Subcutaneous abdominal adipose tissue (tissue), 5 donors: ENCODE data around the gene USP1.

Experiments
- H3K27ac ChIP-seq: one replicate; pipeline ENCODE4 v1.7.0; 2013; ENCODE audit warnings: low read depth, mild to moderate bottlenecking, inconsistent platforms, low read length, moderate library complexity
- H3K27me3 ChIP-seq, 5 donors: one replicate each; pipeline ENCODE4 v1.7.0; 2013; ENCODE audit warnings: low read length in 5 of 5, inconsistent platforms in 1 of 5; ENCODE audit not compliant: control insufficient read depth in 5 of 5, insufficient read depth in 4 of 5
- H3K36me3 ChIP-seq, 5 donors: one replicate each; pipeline ENCODE4 v1.7.0; 2013; ENCODE audit warnings: low read length in 5 of 5; ENCODE audit not compliant: control insufficient read depth in 5 of 5, insufficient read depth in 5 of 5
- H3K4me1 ChIP-seq, 5 donors: one replicate each; pipeline ENCODE4 v1.7.0; 2013; ENCODE audit warnings: low read length in 5 of 5, mild to moderate bottlenecking in 3 of 5, moderate library complexity in 1 of 5; ENCODE audit not compliant: control insufficient read depth in 5 of 5, insufficient read depth in 5 of 5
- H3K4me3 ChIP-seq, 5 donors: one replicate each; pipeline ENCODE4 v1.7.0; 2013; ENCODE audit warnings: low read length in 5 of 5, low read depth in 1 of 5
- H3K9ac ChIP-seq, 5 donors: one replicate each; pipeline ENCODE4 v1.7.0; 2013; ENCODE audit warnings: low read length in 5 of 5, mild to moderate bottlenecking in 4 of 5, moderate library complexity in 3 of 5
- H3K9me3 ChIP-seq, 5 donors: one replicate each; pipeline ENCODE4 v1.7.0; 2013; ENCODE audit warnings: low read length in 5 of 5; ENCODE audit not compliant: control insufficient read depth in 5 of 5
- donor health status: healthy.
- donor health status: healthy.
- donor health status: healthy.
- donor health status: healthy.
- donor health status: healthy.

Gene USP1

GRCh38 chr1:62426237-62426636, 10.6 kb upstream of the USP1 start:
- no peaks in the 10 kb centered on the region for H3K36me3 ChIP-seq
- H3K27ac ChIP-seq = no peak overlapping the region
- peaks cover 0 to 3% (median 0%) of the 10 kb centered on the region in 5 donors for H3K4me1 ChIP-seq
- no peaks in the 10 kb centered on the region for H3K27me3 ChIP-seq
- H3K9ac ChIP-seq = no peak overlapping the region
- H3K4me3 ChIP-seq = no peak overlapping the region
- H3K9me3 ChIP-seq = no peaks in the 10 kb centered on the region

DNA sequence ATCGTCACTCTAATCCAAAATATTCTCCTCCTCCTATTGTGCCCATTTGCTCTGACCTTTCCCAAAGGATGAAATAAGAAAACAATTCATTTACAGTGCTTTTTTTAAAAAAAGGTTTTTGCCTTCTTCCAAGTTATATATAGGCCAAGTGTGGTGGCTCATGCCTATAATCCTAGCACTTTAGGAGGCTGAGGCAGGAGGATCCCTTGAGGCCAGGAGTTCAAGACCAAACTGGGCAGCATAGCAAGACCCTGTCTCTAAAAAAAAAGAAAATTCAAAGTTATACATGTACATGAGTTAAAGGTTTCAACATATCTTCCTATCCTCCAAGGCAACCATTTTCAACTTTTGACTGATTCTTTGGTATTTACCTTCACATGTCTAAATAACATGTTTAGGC, 10.1 kb upstream of the USP1 start:
- Histone ChIP-seq H3K4me1 (peaks cover 0 to 3% (median 0%) of the 10 kb centered on the region in 5 donors), H3K9me3 (no peaks in the 10 kb centered on the region), H3K27ac (no peak overlapping the region), H3K36me3 (no peaks in the 10 kb centered on the region), H3K27me3 (no peaks in the 10 kb centered on the region), H3K4me3 (no peak overlapping the region), H3K9ac (no peak overlapping the region)

DNA sequence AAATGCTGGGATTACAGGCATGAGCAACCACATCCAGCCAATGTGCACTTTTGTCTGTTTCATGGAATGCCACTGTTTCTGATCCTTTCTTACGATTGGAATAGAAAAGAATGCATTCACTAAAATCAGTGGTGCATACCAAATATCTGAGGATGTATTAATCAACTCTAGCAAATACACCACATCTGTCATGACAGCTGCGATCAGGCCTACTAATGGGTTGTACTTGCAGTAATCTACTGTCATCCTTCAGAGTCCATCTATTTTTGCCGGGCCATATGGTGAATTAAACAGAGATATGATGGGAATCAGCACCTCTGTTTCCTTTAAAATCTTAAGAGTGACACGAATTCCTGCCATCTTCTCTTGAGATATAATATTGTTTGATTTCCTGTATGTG, 8.5 kb upstream of the USP1 start:
- H3K4me1 ChIP-seq = peaks cover 0 to 3% (median 0%) of the 10 kb centered on the region in 5 donors
- no peaks in the 10 kb centered on the region for H3K36me3 ChIP-seq
- H3K4me3 ChIP-seq = no peak overlapping the region
- no peaks in the 10 kb centered on the region for H3K9me3 ChIP-seq
- H3K9ac ChIP-seq = no peak overlapping the region
- no peaks in the 10 kb centered on the region for H3K27me3 ChIP-seq
- no peak overlapping the region for H3K27ac ChIP-seq

- no peak overlapping the region for H3K4me3 ChIP-seq
Measured at GRCh38 chr1:62429581-62429980, 7.3 kb upstream of the USP1 start.

DNA sequence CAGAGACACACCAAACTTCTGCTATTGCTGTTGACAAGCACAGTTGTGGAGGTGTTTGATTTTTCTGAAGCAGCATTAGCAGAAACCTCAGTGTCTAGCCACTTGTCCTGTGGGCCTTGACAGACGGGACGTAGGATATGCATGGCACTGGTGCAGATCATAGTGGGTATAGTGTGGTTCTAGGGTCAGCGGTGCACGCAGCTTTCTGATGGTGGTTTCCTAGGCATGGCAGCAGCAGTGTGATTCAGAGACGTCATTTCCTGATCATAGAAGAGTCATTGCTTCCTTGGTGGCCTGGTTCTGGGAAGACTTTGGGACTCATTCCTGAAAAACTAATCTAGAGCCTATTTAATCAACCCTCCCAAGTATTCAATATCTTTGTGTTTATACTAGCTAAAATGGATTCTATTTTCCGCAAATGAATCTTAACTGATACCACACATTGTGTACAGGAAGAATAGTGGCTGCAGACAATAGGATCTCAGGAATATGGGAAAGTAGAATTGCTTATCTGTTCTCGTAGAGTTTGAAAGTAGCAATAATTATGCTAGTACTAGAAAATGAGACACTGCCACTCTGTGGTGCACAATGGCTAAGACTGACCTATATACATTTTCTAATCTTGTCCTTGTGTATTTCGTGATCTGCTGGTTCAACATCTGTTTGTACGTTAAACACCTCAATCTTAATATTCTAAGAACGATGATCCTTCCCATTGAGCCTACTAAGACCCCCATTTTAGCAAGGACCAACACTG, 2.8 kb upstream of the USP1 start:
- Histone ChIP-seq H3K4me1 (peaks cover 4 to 25% (median 21%) of the 10 kb centered on the region in 5 donors), H3K27me3 (no peaks in the 10 kb centered on the region), H3K4me3 (no peak overlapping the region), H3K36me3 (no peaks in the 10 kb centered on the region), H3K9me3 (no peaks in the 10 kb centered on the region), H3K9ac (no peak overlapping the region), H3K27ac (no peak overlapping the region)

More at GRCh38 chr1:62429581-62429980, 7.3 kb upstream of the USP1 start:
- Histone ChIP-seq H3K36me3 (no peaks in the 10 kb centered on the region), H3K9me3 (no peaks in the 10 kb centered on the region), H3K4me1 (peaks cover 0 to 3% (median 0%) of the 10 kb centered on the region in 5 donors), H3K27me3 (no peaks in the 10 kb centered on the region), H3K9ac (no peak overlapping the region), H3K27ac (no peak overlapping the region)

- H3K36me3 ChIP-seq = no peaks in the 10 kb centered on the region
- no peaks in the 10 kb centered on the region for H3K27me3 ChIP-seq
- H3K9ac ChIP-seq = no peak overlapping the region
- no peak overlapping the region for H3K4me3 ChIP-seq
- H3K27ac ChIP-seq = no peak overlapping the region
- H3K9me3 ChIP-seq = no peaks in the 10 kb centered on the region
- H3K4me1 ChIP-seq = peaks cover 4 to 25% (median 23%) of the 10 kb centered on the region in 5 donors
Measured at GRCh38 chr1:62434618-62435001, 2.2 kb upstream of the USP1 start.

DNA sequence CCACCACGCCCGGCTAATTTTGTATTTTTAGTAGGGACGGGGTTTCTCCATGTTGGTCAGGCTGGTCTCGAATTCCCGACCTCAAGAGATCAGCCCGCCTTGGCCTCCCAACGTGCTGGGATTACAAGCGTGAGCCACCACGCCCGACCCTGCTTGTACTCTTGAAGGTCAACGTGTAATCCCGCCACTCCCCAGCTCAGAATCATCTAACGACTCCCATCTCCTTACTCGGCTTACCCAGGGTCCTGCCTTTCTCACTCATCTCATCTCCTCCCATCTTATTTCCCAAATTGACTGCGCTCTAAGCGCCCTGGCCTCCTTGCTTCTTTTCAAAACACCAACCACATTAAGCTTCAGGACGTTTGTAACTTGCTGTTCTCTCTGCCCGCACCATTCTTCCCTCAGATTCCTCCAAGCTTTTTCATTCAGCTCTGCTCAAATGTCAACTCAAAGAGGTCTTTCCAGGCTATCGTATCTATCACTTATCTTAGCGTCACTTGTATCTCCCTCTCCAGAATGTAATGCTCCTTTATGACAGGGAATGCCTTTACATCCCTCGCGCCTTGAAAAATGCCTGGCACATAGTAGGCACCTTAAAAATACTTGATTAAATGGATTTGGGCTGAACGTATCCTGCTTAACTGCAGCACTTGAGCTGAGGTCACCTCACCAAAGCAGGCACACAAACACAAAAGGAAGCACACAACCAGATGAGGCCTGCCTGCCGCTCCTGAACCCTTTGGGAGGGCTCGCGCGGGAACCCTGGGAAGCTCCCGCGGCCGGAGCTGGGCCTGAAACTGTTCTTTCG, 1.4 kb upstream of the USP1 start:
- Histone ChIP-seq H3K9ac (peak overlapping the region; percentile 92 to 98 (median 98)), H3K9me3 (no peaks in the 10 kb centered on the region), H3K4me1 (peaks cover 4 to 25% (median 23%) of the 10 kb centered on the region in 5 donors), H3K27me3 (no peaks in the 10 kb centered on the region), H3K36me3 (peaks cover 0 to under 1% (median 0%) of the 10 kb centered on the region in 5 donors), H3K4me3 (peak overlapping the region; percentile 94 to 98 (median 97)), H3K27ac (peak overlapping the region; percentile 94)

GRCh38 chr1:62436039-62436465, 797 bp upstream of the USP1 start:
- no peaks in the 10 kb centered on the region for H3K9me3 ChIP-seq
- peaks cover 0 to 2% (median 0%) of the 10 kb centered on the region in 5 donors for H3K36me3 ChIP-seq
- H3K4me1 ChIP-seq = peaks cover 4 to 25% (median 23%) of the 10 kb centered on the region in 5 donors

DNA sequence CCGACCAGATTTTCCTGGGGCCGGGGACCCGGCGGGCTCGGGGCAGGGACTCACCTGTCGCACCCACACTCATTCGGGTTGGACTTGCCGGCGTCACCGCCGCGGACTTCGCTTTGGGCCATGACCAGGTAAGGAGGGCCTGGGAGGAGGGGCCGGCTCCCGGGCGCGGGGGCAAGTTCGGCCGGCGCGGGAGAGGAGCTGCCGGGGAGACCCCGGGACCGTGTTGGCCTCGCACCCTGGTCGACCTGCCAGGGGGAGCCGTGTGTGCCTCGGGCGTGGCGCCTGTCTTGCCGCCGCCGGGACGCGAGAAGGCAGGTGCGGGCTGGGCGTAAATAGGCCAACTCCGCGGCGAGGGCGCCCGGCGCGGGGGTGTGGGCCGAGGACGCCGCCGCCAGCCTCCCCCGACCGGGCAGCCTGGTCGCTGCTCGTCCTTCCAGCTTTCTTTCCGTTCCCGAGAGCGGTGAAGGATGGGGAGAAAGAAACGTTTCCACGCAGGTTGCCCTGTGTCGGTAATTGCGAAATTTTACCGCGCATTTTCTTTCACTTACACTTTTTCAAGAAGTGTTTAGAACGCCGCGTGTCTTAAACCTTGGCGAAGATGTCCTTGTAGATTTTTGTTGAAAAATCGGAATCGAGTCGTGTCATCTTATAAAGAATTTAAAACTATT, 558 bp downstream of the USP1 start:
- H3K27me3 ChIP-seq = no peaks in the 10 kb centered on the region
- peaks cover 0 to 9% (median 8%) of the 10 kb centered on the region in 5 donors for H3K36me3 ChIP-seq
- H3K9me3 ChIP-seq = no peaks in the 10 kb centered on the region
- peak overlapping the region; percentile 94 for H3K27ac ChIP-seq
- peak overlapping the region; percentile 64 to 94 (median 85) for H3K9ac ChIP-seq
- H3K4me1 ChIP-seq = peaks cover 4 to 25% (median 23%) of the 10 kb centered on the region in 5 donors
- peak overlapping the region; percentile 76 to 98 (median 96) for H3K4me3 ChIP-seq

More at GRCh38 chr1:62436039-62436465, 797 bp upstream of the USP1 start:
- peak overlapping the region; percentile 92 to 98 (median 98) for H3K9ac ChIP-seq
- peak overlapping the region; percentile 94 to 98 (median 97) for H3K4me3 ChIP-seq
- H3K27me3 ChIP-seq = no peaks in the 10 kb centered on the region
- H3K27ac ChIP-seq = peak overlapping the region; percentile 94
